K562 (cell line): Measurements from ENCODE around the gene ADSS1. TPM values are rescaled to one million over a fixed set of nuclear protein-coding genes. Genes with fewer than 3 reads are reported as not detected.

ENCODE experiments used
- BACH1 ChIP-seq: fragments of 200-800 bp; sonication (Bioruptor generic); IDR thresholded peaks from 2 replicates; pipeline ENCODE4 v1.6.1; 2016; ENCODE audit warnings: missing genetic modification characterization, missing compliant biosample characterization
- CREB5 ChIP-seq: fragments of 250-450 bp; sonication (Bioruptor Pico); IDR thresholded peaks from 2 replicates; pipeline ENCODE4 v1.5.0; 2020; ENCODE audit warnings: mild to moderate bottlenecking
- HMGN3 ChIP-seq: IDR thresholded peaks from 2 replicates; pipeline ENCODE4 v1.6.1; 2011; ENCODE audit warnings: borderline replicate concordance, low read depth, mild to moderate bottlenecking, mixed read lengths, low read length; ENCODE audit not compliant: insufficient read length; ENCODE audit errors: extremely low read depth
- KAT8 ChIP-seq: fragments of 450-650 bp; IDR thresholded peaks from 2 replicates; pipeline ENCODE4 v1.6.1; 2016; ENCODE audit warnings: low read depth, mild to moderate bottlenecking
- KDM1A ChIP-seq, 2 experiments: fragments of 450-650 bp; IDR thresholded peaks; 2 replicates each; pipeline ENCODE4 v1.6.1; 2016; ENCODE audit warnings: mild to moderate bottlenecking in 2 of 2
- NCOA1 ChIP-seq: fragments of 450-650 bp; IDR thresholded peaks from 2 replicates; pipeline ENCODE4 v1.6.1; 2016; ENCODE audit warnings: low read depth
- POLR2G ChIP-seq: fragments of 200-400 bp; formaldehyde crosslinking; IDR thresholded peaks from 2 replicates; pipeline ENCODE4 v1.6.1; 2017; ENCODE audit warnings: low read depth, mild to moderate bottlenecking, antibody characterized with exemption, low read length, moderate library complexity
- RAD21 ChIP-seq, 2 experiments: fragments of 250-450 bp in 1 of 2; fragments of 450-650 bp in 1 of 2; sonication (Bioruptor Pico) in 1 of 2; formaldehyde crosslinking in 1 of 2; IDR thresholded peaks in 1 of 2; conservative IDR thresholded peaks in 1 of 2; 2 replicates each; pipeline versions ENCODE4 v1.4.0 to v1.8.0; 2020 to 2022; ENCODE audit warnings: mild to moderate bottlenecking in 2 of 2, moderate library complexity in 1 of 2
- SRSF9 ChIP-seq: fragments of 200-400 bp; formaldehyde crosslinking; IDR thresholded peaks from 2 replicates; pipeline ENCODE4 v1.6.1; 2017; ENCODE audit warnings: low read depth, low read length, borderline replicate concordance
- ZNF184 ChIP-seq: sonication (generic); formaldehyde crosslinking; IDR thresholded peaks from 2 replicates; pipeline ENCODE4 v1.5.0; 2020; ENCODE audit warnings: missing genetic modification reagents
- polyA plus RNA-seq, 8 experiments: library from polyadenylated mRNA; depleted of rRNA in 4 of 8; stranded (reverse) in 5 of 8; unstranded in 3 of 8; fragments of >200 nt; fragmentation: Nextera tagmentation in 2 of 8; fragmentation: Illumina TruSeq in 1 of 8; extraction: Ambion mirVana in 2 of 8; extraction: Trizol in 1 of 8; gene quantifications; 2 replicates each; pipeline versions ENCODE4 v1.2.1 to v1.2.3, GENCODE V29; 2011 to 2014; ENCODE audit warnings: inconsistent platforms in 1 of 8, missing spikeins in 1 of 8
- total RNA-seq, 7 experiments: library from RNA; depleted of rRNA in 6 of 7; stranded (reverse); fragments of >200 nt in 6 of 7; fragmentation: Illumina TruSeq in 2 of 7; extraction: Trizol in 2 of 7; gene quantifications; 2 replicates each; pipeline versions ENCODE4 v1.2.1 to v1.2.3, GENCODE V29; 2011 to 2021; ENCODE audit warnings: low replicate concordance in 1 of 7
- TF ChIP-seq, protein P1 (sequence below): fragments of 450-650 bp; IDR thresholded peaks from 2 replicates; pipeline ENCODE4 v1.6.1; 2016; ENCODE audit warnings: mild to moderate bottlenecking, moderate library complexity
- TF ChIP-seq, protein P2 (sequence below): sonication (generic); formaldehyde crosslinking; IDR thresholded peaks from 2 replicates; pipeline ENCODE4 v1.8.0; 2022; ENCODE audit warnings: mild to moderate bottlenecking, missing genetic modification reagents

The ADSS1 gene
- total and polyA plus RNA-seq, 9 of the 15 experiments (the other 6 are each of a cell fraction or from before 2014, with no cell fraction given): 0.53 to 5.9 (median 3.9) TPM

DNA sequence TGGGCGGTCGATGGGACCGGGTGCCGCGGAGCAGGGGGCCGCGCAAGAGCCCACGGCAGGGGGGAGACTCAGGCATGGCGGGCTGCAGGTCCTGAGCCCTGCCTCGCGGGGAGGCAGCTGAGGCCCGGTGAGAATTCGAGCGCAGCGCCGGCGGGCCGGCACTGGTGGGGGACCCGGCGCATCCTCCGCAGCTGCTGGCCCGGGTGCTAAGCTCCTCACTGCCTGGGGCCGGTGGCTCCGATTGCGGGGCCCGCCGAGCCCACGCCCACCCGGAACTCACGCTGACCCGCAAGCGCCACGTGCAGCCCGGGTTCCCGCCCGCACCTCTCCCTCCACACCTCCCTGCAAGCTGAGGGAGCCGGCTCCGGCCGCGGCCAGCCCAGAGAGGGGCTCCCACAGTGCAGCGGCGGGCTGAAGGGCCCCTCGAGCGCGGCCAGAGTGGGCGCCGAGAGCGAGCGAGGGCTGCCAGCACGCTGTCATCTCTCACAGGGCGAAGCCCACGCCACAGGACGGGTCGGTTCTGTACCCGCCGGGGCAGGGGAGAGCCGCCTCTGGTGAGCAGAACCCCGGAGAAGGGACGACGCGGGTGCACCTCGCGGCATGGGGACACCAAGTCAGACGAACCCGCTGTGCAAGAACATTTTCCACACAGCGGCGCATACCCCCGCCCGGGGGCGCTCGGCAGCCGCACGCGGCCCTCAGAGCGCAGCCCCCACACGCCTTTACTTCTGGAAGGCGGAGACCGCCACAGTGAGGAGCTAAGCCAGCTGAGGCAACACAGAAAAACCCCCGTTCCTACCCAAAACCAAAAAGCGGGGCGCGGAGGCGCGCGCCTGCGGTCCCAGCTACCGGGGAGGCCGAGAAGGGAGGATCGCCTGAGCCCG lies 27.8 kb downstream of the ADSS1 start (continued):
- TF ChIP-seq, protein P1, sequence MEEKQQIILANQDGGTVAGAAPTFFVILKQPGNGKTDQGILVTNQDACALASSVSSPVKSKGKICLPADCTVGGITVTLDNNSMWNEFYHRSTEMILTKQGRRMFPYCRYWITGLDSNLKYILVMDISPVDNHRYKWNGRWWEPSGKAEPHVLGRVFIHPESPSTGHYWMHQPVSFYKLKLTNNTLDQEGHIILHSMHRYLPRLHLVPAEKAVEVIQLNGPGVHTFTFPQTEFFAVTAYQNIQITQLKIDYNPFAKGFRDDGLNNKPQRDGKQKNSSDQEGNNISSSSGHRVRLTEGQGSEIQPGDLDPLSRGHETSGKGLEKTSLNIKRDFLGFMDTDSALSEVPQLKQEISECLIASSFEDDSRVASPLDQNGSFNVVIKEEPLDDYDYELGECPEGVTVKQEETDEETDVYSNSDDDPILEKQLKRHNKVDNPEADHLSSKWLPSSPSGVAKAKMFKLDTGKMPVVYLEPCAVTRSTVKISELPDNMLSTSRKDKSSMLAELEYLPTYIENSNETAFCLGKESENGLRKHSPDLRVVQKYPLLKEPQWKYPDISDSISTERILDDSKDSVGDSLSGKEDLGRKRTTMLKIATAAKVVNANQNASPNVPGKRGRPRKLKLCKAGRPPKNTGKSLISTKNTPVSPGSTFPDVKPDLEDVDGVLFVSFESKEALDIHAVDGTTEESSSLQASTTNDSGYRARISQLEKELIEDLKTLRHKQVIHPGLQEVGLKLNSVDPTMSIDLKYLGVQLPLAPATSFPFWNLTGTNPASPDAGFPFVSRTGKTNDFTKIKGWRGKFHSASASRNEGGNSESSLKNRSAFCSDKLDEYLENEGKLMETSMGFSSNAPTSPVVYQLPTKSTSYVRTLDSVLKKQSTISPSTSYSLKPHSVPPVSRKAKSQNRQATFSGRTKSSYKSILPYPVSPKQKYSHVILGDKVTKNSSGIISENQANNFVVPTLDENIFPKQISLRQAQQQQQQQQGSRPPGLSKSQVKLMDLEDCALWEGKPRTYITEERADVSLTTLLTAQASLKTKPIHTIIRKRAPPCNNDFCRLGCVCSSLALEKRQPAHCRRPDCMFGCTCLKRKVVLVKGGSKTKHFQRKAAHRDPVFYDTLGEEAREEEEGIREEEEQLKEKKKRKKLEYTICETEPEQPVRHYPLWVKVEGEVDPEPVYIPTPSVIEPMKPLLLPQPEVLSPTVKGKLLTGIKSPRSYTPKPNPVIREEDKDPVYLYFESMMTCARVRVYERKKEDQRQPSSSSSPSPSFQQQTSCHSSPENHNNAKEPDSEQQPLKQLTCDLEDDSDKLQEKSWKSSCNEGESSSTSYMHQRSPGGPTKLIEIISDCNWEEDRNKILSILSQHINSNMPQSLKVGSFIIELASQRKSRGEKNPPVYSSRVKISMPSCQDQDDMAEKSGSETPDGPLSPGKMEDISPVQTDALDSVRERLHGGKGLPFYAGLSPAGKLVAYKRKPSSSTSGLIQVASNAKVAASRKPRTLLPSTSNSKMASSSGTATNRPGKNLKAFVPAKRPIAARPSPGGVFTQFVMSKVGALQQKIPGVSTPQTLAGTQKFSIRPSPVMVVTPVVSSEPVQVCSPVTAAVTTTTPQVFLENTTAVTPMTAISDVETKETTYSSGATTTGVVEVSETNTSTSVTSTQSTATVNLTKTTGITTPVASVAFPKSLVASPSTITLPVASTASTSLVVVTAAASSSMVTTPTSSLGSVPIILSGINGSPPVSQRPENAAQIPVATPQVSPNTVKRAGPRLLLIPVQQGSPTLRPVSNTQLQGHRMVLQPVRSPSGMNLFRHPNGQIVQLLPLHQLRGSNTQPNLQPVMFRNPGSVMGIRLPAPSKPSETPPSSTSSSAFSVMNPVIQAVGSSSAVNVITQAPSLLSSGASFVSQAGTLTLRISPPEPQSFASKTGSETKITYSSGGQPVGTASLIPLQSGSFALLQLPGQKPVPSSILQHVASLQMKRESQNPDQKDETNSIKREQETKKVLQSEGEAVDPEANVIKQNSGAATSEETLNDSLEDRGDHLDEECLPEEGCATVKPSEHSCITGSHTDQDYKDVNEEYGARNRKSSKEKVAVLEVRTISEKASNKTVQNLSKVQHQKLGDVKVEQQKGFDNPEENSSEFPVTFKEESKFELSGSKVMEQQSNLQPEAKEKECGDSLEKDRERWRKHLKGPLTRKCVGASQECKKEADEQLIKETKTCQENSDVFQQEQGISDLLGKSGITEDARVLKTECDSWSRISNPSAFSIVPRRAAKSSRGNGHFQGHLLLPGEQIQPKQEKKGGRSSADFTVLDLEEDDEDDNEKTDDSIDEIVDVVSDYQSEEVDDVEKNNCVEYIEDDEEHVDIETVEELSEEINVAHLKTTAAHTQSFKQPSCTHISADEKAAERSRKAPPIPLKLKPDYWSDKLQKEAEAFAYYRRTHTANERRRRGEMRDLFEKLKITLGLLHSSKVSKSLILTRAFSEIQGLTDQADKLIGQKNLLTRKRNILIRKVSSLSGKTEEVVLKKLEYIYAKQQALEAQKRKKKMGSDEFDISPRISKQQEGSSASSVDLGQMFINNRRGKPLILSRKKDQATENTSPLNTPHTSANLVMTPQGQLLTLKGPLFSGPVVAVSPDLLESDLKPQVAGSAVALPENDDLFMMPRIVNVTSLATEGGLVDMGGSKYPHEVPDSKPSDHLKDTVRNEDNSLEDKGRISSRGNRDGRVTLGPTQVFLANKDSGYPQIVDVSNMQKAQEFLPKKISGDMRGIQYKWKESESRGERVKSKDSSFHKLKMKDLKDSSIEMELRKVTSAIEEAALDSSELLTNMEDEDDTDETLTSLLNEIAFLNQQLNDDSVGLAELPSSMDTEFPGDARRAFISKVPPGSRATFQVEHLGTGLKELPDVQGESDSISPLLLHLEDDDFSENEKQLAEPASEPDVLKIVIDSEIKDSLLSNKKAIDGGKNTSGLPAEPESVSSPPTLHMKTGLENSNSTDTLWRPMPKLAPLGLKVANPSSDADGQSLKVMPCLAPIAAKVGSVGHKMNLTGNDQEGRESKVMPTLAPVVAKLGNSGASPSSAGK: peak; percentile 65
- TF ChIP-seq HMGN3 (peak; percentile 4), RAD21 (CRISPR knock-in tag; conservative IDR thresholded peaks at IDR 0.05 in 1 of 2, IDR thresholded peaks at IDR 0.05 in 1 of 2) (peak in 1 of 2 experiments; percentile 51; a peak in 2 of 4 replicates), CREB5 (CRISPR knock-in tag) (no peak), SRSF9 (no peak), KAT8 (no peak), POLR2G (peak; percentile 81), ZNF184 (CRISPR knock-in tag) (no peak), KDM1A (IDR thresholded peaks at IDR 0.05) (peak in 1 of 2 experiments; percentile 15; a peak in 1 of 4 replicates), BACH1 (tag) (no peak), NCOA1 (no peak)
- TF ChIP-seq, protein P2, sequence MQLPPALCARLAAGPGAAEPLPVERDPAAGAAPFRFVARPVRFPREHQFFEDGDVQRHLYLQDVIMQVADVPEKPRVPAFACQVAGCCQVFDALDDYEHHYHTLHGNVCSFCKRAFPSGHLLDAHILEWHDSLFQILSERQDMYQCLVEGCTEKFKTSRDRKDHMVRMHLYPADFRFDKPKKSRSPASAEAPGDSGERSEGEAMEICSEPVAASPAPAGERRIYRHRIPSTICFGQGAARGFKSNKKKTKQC (CRISPR knock-in tag): peak; percentile 54; the same call in 1 of the 2 replicates
